MM.1S (cell line): ENCODE data around the gene CC2D2B.
"Not testable (repeated sequence)": the region's sequence is repeated elsewhere in the genome, so short reads cannot be mapped to it uniquely, and the experiment has no call there.

ENCODE experiments used
- DNase-seq: peaks from one replicate; pipeline ENCODE4 v3.0.0-alpha.2; 2015
- H2AFZ ChIP-seq: fragments of 300-600 bp; sonication (generic); 2 replicates; pipeline ENCODE4 v1.6.0; 2016; ENCODE audit warnings: antibody characterized with exemption, low read length
- H3F3A ChIP-seq: fragments of 300-600 bp; sonication (generic); 2 replicates; pipeline ENCODE4 v1.6.1; 2016; ENCODE audit warnings: mild to moderate bottlenecking, antibody characterized with exemption, low read length, moderate library complexity, mixed read lengths; ENCODE audit not compliant: insufficient read depth
- H3K27ac ChIP-seq: fragments of 300-600 bp; sonication (generic); 2 replicates; pipeline ENCODE4 v1.5.1; 2016; ENCODE audit warnings: mild to moderate bottlenecking, low read length
- H3K27me3 ChIP-seq: fragments of 300-600 bp; sonication (generic); replicated peaks from 2 replicates; pipeline ENCODE4 v1.6.0; 2016; ENCODE audit warnings: low read length; ENCODE audit not compliant: insufficient read depth
- H3K36me3 ChIP-seq: fragments of 300-600 bp; sonication (generic); replicated peaks from 2 replicates; pipeline ENCODE4 v1.6.1; 2016; ENCODE audit warnings: mild to moderate bottlenecking, low read length, mixed read lengths; ENCODE audit not compliant: insufficient read depth
- H3K4me1 ChIP-seq: fragments of 300-600 bp; sonication (generic); 2 replicates; pipeline ENCODE4 v1.6.1; 2016; ENCODE audit warnings: low read length, mixed read lengths
- H3K4me2 ChIP-seq: fragments of 300-600 bp; sonication (generic); 2 replicates; pipeline ENCODE4 v1.6.0; 2016; ENCODE audit warnings: low read depth, low read length
- H3K4me3 ChIP-seq: fragments of 300-600 bp; sonication (generic); 2 replicates; pipeline ENCODE4 v1.5.1; 2016; ENCODE audit warnings: low read length, mixed read lengths
- H3K79me2 ChIP-seq: fragments of 300-600 bp; sonication (generic); 2 replicates; pipeline ENCODE4 v1.6.1; 2016; ENCODE audit warnings: mixed run types, low read length, mixed read lengths
- H3K9ac ChIP-seq: fragments of 300-600 bp; sonication (generic); 2 replicates; pipeline ENCODE4 v1.6.1; 2016; ENCODE audit warnings: low read length, mixed read lengths
- H3K9me2 ChIP-seq: fragments of 300-600 bp; sonication (generic); replicated peaks from 2 replicates; pipeline ENCODE4 v1.6.1; 2016; ENCODE audit warnings: mild to moderate bottlenecking, low read length, mixed read lengths; ENCODE audit not compliant: insufficient read depth
- H3K9me3 ChIP-seq: fragments of 300-600 bp; sonication (generic); replicated peaks from 2 replicates; pipeline ENCODE4 v1.6.1; 2016; ENCODE audit warnings: mild to moderate bottlenecking, low read length, mixed read lengths; ENCODE audit not compliant: insufficient read depth
- H4K20me1 ChIP-seq: fragments of 300-600 bp; sonication (generic); 2 replicates; pipeline ENCODE4 v1.6.1; 2016; ENCODE audit warnings: mild to moderate bottlenecking, low read length, moderate library complexity, mixed read lengths; ENCODE audit not compliant: insufficient read depth
- CTCF ChIP-seq: fragments of 300-600 bp; sonication (generic); IDR thresholded peaks from 2 replicates; pipeline ENCODE4 v1.5.1; 2016; ENCODE audit warnings: antibody characterized with exemption, low read length, mixed read lengths
- EZH2 ChIP-seq: fragments of 300-600 bp; sonication (generic); optimal IDR thresholded peaks from 2 replicates; pipeline ENCODE3; 2017; ENCODE audit warnings: low read depth, mild to moderate bottlenecking, antibody characterized with exemption, low read length, mixed read lengths
- EZH2phosphoT487 ChIP-seq: fragments of 300-600 bp; sonication (generic); IDR thresholded peaks from 2 replicates; pipeline ENCODE4 v1.6.1; 2018; ENCODE audit warnings: antibody characterized with exemption, low read length

The CC2D2B gene

GRCh38 chr10:95896071-95896850, 11.5 kb upstream of the CC2D2B start:
- H2AFZ ChIP-seq: no peak overlapping the region
- no peaks in the 10 kb centered on the region for H3K9me2 ChIP-seq
- H3K4me2 ChIP-seq: no peak overlapping the region
- no peak overlapping the region for H3K4me3 ChIP-seq
- no peaks in the 10 kb centered on the region for H3F3A ChIP-seq
- H4K20me1 ChIP-seq: no peaks in the 10 kb centered on the region
- no peak overlapping the region for H3K9ac ChIP-seq
- no peaks in the 10 kb centered on the region for H3K27me3 ChIP-seq
- H3K9me3 ChIP-seq: no peaks in the 10 kb centered on the region
- no peaks in the 10 kb centered on the region for H3K4me1 ChIP-seq
- no peak overlapping the region for H3K27ac ChIP-seq
- TF ChIP-seq EZH2 (no peak), CTCF (no peak), EZH2phosphoT487 (no peak)
- no peaks in the 10 kb centered on the region for H3K79me2 ChIP-seq
- no peaks in the 10 kb centered on the region; the same call in 1 of the 2 replicates for H3K36me3 ChIP-seq
- no peak for DNase-seq

GRCh38 chr10:95905897-95906580, 1.7 kb upstream of the CC2D2B start:
- H3F3A ChIP-seq, H3K9me3 ChIP-seq, H3K36me3 ChIP-seq, H3K9me2 ChIP-seq, H3K27ac ChIP-seq, H3K79me2 ChIP-seq, H3K27me3 ChIP-seq, H3K9ac ChIP-seq, H3K4me3 ChIP-seq, H3K4me2 ChIP-seq, H4K20me1 ChIP-seq, DNase-seq, H2AFZ ChIP-seq: not testable (repeated sequence)
- H3K4me1 ChIP-seq: peaks cover 22% of the 10 kb centered on the region

- H3F3A ChIP-seq: peaks cover 10% of the 10 kb centered on the region
- H3K9me3 ChIP-seq: no peaks in the 10 kb centered on the region
- peak overlapping the region; percentile 95 for H2AFZ ChIP-seq
- H3K4me2 ChIP-seq: peak overlapping the region; percentile 84
- H3K9ac ChIP-seq: peak overlapping the region; percentile 75; the same call in 1 of the 2 replicates
- peak overlapping the region; percentile 68; the same call in 1 of the 2 replicates for H3K27ac ChIP-seq
- no peaks in the 10 kb centered on the region for H3K9me2 ChIP-seq
- peak overlapping the region; percentile 88 for H3K4me3 ChIP-seq
- peaks cover 22% of the 10 kb centered on the region for H3K4me1 ChIP-seq
- no peaks in the 10 kb centered on the region for H3K27me3 ChIP-seq
- peak; percentile 78 for DNase-seq
- no peaks in the 10 kb centered on the region for H4K20me1 ChIP-seq
- no peak for TF ChIP-seq EZH2
- TF ChIP-seq CTCF: peak; percentile 29
- no peak for TF ChIP-seq EZH2phosphoT487
- H3K79me2 ChIP-seq: no peaks in the 10 kb centered on the region
- no peaks in the 10 kb centered on the region for H3K36me3 ChIP-seq
These were observed 909 bp upstream of the CC2D2B start for GRCh38 chr10:95906677-95907455.
